ENCODE results near the gene SRGAP3.

SRGAP3 gene

GRCh38 chr3:9105421-9105820, 144.0 kb downstream of the SRGAP3 start:
- H3K36me3 ChIP-seq (ENCODE audit: control insufficient read depth, insufficient read depth, low read length), result no peaks in the 10 kb centered on the region
- H3K4me1 ChIP-seq (ENCODE audit: control insufficient read depth, insufficient read depth, low read length), result peaks cover 21% of the 10 kb centered on the region
- H3K4me3 ChIP-seq (ENCODE audit: low read depth, low read length), result no peak overlapping the region
- H3K27me3 ChIP-seq (ENCODE audit: control insufficient read depth, insufficient read depth, low read length), result no peaks in the 10 kb centered on the region
- H3K9me3 ChIP-seq (ENCODE audit: control insufficient read depth, insufficient read depth, low read length), result no peaks in the 10 kb centered on the region
- no peak overlapping the region for H3K9ac ChIP-seq (ENCODE audit: low read depth, low read length)

GRCh38 chr3:9104121-9104520, 145.3 kb downstream of the SRGAP3 start:
- Histone ChIP-seq H3K27me3 (ENCODE audit: control insufficient read depth, insufficient read depth, low read length) (no peaks in the 10 kb centered on the region), H3K36me3 (ENCODE audit: control insufficient read depth, insufficient read depth, low read length) (no peaks in the 10 kb centered on the region), H3K9ac (ENCODE audit: low read depth, low read length) (no peak overlapping the region), H3K4me3 (ENCODE audit: low read depth, low read length) (no peak overlapping the region), H3K9me3 (ENCODE audit: control insufficient read depth, insufficient read depth, low read length) (no peaks in the 10 kb centered on the region), H3K4me1 (ENCODE audit: control insufficient read depth, insufficient read depth, low read length) (peaks cover 21% of the 10 kb centered on the region)

- Histone ChIP-seq H3K9me3 (ENCODE audit: control insufficient read depth, insufficient read depth, low read length) (no peaks in the 10 kb centered on the region), H3K4me1 (ENCODE audit: control insufficient read depth, insufficient read depth, low read length) (peaks cover 21% of the 10 kb centered on the region), H3K9ac (ENCODE audit: low read depth, low read length) (peak overlapping the region; percentile 57)
Measured at GRCh38 chr3:9102240-9102981, 147.0 kb downstream of the SRGAP3 start.

GRCh38 chr3:9101286-9101685, 148.2 kb downstream of the SRGAP3 start:
- no peak overlapping the region for H3K9ac ChIP-seq (ENCODE audit: low read depth, low read length)
- peaks cover 21% of the 10 kb centered on the region for H3K4me1 ChIP-seq (ENCODE audit: control insufficient read depth, insufficient read depth, low read length)
- H3K4me3 ChIP-seq (ENCODE audit: low read depth, low read length), result no peak overlapping the region
- H3K36me3 ChIP-seq (ENCODE audit: control insufficient read depth, insufficient read depth, low read length), result no peaks in the 10 kb centered on the region
- no peaks in the 10 kb centered on the region for H3K9me3 ChIP-seq (ENCODE audit: control insufficient read depth, insufficient read depth, low read length)
- no peaks in the 10 kb centered on the region for H3K27me3 ChIP-seq (ENCODE audit: control insufficient read depth, insufficient read depth, low read length)

More at GRCh38 chr3:9102240-9102981, 147.0 kb downstream of the SRGAP3 start:
- no peak overlapping the region for H3K4me3 ChIP-seq (ENCODE audit: low read depth, low read length)
- H3K36me3 ChIP-seq (ENCODE audit: control insufficient read depth, insufficient read depth, low read length), result no peaks in the 10 kb centered on the region
- no peaks in the 10 kb centered on the region for H3K27me3 ChIP-seq (ENCODE audit: control insufficient read depth, insufficient read depth, low read length)

DNA sequence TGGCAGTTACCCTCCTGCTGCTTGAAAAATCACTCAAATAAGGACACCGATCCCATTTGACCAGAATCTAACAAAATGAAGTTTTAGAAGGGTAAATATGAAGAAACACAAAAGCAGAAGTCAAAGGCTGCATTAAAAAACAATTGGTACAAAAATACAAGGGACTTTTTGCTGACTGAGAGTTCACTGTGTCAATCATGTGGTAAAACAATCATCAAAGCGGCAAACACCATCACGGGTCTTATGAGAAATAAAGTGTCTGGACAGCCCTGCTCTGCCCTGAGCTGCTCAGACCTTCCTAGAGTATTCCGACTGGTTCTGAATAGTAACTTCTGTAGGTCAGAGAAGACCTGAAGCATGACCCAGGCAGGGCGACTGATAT, 148.9 kb downstream of the SRGAP3 start:
- Histone ChIP-seq H3K4me1 (ENCODE audit: control insufficient read depth, insufficient read depth, low read length) (peaks cover 19% of the 10 kb centered on the region), H3K4me3 (ENCODE audit: low read depth, low read length) (no peak overlapping the region), H3K9me3 (ENCODE audit: control insufficient read depth, insufficient read depth, low read length) (no peaks in the 10 kb centered on the region), H3K36me3 (ENCODE audit: control insufficient read depth, insufficient read depth, low read length) (no peaks in the 10 kb centered on the region), H3K9ac (ENCODE audit: low read depth, low read length) (no peak overlapping the region), H3K27me3 (ENCODE audit: control insufficient read depth, insufficient read depth, low read length) (no peaks in the 10 kb centered on the region)

GRCh38 chr3:9099702-9100512, 149.5 kb downstream of the SRGAP3 start:
- H3K9me3 ChIP-seq (ENCODE audit: control insufficient read depth, insufficient read depth, low read length), result no peaks in the 10 kb centered on the region
- no peaks in the 10 kb centered on the region for H3K36me3 ChIP-seq (ENCODE audit: control insufficient read depth, insufficient read depth, low read length)
- no peak overlapping the region for H3K4me3 ChIP-seq (ENCODE audit: low read depth, low read length)
- H3K4me1 ChIP-seq (ENCODE audit: control insufficient read depth, insufficient read depth, low read length), result peaks cover 16% of the 10 kb centered on the region
- H3K9ac ChIP-seq (ENCODE audit: low read depth, low read length), result no peak overlapping the region
- H3K27me3 ChIP-seq (ENCODE audit: control insufficient read depth, insufficient read depth, low read length), result no peaks in the 10 kb centered on the region

GRCh38 chr3:9098716-9099675, 150.4 kb downstream of the SRGAP3 start:
- Histone ChIP-seq H3K9me3 (ENCODE audit: control insufficient read depth, insufficient read depth, low read length) (no peaks in the 10 kb centered on the region), H3K27me3 (ENCODE audit: control insufficient read depth, insufficient read depth, low read length) (no peaks in the 10 kb centered on the region), H3K4me1 (ENCODE audit: control insufficient read depth, insufficient read depth, low read length) (peaks cover 16% of the 10 kb centered on the region), H3K36me3 (ENCODE audit: control insufficient read depth, insufficient read depth, low read length) (no peaks in the 10 kb centered on the region), H3K4me3 (ENCODE audit: low read depth, low read length) (no peak overlapping the region), H3K9ac (ENCODE audit: low read depth, low read length) (no peak overlapping the region)

DNA sequence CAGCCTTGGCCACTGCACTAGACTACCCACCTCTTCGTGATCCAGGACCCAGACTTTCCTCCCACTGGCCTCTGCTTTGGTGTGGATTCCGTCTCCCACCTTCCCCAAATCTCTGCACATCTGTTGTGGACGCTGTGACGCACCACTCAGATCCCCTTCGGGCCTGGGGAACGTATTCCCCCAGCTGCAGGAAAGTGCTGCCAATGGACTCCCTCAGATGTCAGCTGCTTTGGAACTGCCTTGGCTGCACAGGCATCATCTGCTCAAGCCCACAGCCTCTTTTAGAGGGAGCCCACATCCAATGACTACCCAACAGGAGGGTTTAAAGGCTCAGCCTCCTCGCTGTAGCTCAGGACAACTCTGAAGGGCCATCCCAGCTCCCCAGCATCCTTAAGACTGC, 152.0 kb downstream of the SRGAP3 start:
- no peaks in the 10 kb centered on the region for H3K9me3 ChIP-seq (ENCODE audit: control insufficient read depth, insufficient read depth, low read length)
- no peaks in the 10 kb centered on the region for H3K27me3 ChIP-seq (ENCODE audit: control insufficient read depth, insufficient read depth, low read length)
- H3K4me3 ChIP-seq (ENCODE audit: low read depth, low read length), result no peak overlapping the region
- peaks cover 8% of the 10 kb centered on the region for H3K4me1 ChIP-seq (ENCODE audit: control insufficient read depth, insufficient read depth, low read length)
- H3K36me3 ChIP-seq (ENCODE audit: control insufficient read depth, insufficient read depth, low read length), result no peaks in the 10 kb centered on the region
- H3K9ac ChIP-seq (ENCODE audit: low read depth, low read length), result no peak overlapping the region

DNA sequence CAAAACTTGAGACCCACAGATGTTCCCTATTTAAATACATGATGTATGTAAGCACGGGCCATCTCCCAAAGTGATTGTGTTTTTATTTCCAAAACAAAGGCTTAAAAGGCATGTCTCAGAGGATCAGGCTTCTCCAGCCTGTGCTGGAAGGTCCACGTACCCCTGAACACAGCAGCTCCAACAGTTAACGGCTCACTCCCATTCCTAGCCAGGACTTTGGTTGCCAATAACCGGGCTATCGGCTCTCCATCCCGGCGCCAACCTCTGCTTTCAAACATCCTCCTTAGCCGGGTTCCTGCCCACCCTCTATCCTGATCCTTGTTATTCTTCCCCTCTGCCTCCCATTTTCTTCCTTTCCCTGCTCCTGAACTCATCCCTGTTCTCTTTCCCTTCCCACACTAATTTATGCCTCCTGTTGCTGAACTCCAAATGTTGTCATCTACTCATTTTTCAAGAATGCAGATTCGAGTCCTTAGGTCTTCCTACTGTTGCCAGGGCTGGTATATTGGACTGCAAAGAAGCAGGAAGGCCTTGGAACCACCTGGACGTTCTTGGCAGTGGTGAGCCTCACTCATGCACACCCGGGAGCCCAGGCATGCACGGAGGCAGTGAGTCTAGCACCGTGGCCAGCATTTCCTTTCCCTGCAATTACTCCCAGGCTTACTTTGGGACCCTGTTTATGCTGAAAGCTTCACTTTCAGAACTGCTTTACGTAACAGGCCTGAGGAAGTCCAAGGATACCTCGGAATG, 157.8 kb downstream of the SRGAP3 start:
- H3K4me1 ChIP-seq (ENCODE audit: control insufficient read depth, insufficient read depth, low read length), result no peaks in the 10 kb centered on the region
- no peak overlapping the region for H3K9ac ChIP-seq (ENCODE audit: low read depth, low read length)
- no peaks in the 10 kb centered on the region for H3K36me3 ChIP-seq (ENCODE audit: control insufficient read depth, insufficient read depth, low read length)
- no peaks in the 10 kb centered on the region for H3K9me3 ChIP-seq (ENCODE audit: control insufficient read depth, insufficient read depth, low read length)
- H3K27me3 ChIP-seq (ENCODE audit: control insufficient read depth, insufficient read depth, low read length), result no peaks in the 10 kb centered on the region
- H3K4me3 ChIP-seq (ENCODE audit: low read depth, low read length), result no peak overlapping the region

DNA sequence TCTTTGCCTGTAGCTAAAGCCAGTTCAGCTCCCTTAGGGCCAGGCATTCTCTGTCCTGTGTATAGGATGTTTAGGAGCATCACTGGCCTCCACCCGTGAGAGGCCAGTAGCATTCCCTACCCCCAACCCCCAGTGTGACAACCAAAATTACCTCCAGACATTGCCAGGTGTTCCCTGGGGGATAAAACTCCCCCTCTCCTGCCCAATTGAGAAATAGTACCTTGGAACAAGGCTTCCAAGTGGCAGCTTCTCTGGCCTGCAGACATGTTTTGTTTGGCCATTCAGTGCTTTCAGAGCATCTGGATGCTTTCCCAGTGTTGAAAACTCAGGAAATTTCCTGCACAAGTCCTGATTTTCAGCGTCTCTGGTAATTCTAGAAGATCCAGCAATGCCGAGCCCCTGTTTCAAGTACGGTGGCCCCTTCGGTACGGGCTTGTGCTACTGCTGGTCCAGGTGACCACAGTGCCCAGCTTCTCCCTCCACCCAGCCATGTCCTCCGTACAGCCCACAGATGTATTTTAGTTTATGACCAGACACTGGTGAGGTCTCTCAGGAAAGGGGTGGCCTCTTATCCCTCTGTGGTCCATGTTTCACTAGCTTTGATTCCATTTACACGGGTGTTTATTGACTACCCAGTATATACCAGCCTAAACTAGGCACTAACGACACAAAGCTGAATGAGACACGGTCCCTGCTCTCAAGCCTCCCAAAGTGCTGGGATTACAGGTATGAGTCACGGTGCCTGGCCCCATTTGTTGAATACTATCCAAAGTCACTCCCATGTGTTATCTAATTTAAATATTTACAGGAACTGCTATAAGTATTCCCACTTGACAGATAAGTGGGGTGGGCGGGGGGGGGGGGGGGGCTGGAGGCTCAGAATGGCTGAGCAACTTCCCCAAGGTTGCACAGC, 160.7 kb downstream of the SRGAP3 start:
- no peaks in the 10 kb centered on the region for H3K4me1 ChIP-seq (ENCODE audit: control insufficient read depth, insufficient read depth, low read length)
- H3K36me3 ChIP-seq (ENCODE audit: control insufficient read depth, insufficient read depth, low read length), result no peaks in the 10 kb centered on the region
- H3K9ac ChIP-seq (ENCODE audit: low read depth, low read length), result no peak overlapping the region
- no peak overlapping the region for H3K4me3 ChIP-seq (ENCODE audit: low read depth, low read length)
- no peaks in the 10 kb centered on the region for H3K27me3 ChIP-seq (ENCODE audit: control insufficient read depth, insufficient read depth, low read length)
- H3K9me3 ChIP-seq (ENCODE audit: control insufficient read depth, insufficient read depth, low read length), result no peaks in the 10 kb centered on the region
